SH-SY5Y (cell line): ENCODE results near the gene ATP2B2.

Source experiments
- GATA2 ChIP-seq: IDR thresholded peaks from 2 replicates; pipeline ENCODE4 v1.6.1; 2011; ENCODE audit warnings: mild to moderate bottlenecking, low read depth, low read length
- GATA3 ChIP-seq: IDR thresholded peaks from 2 replicates; pipeline ENCODE4 v1.6.1; 2011; ENCODE audit warnings: low read depth, mild to moderate bottlenecking, low read length, moderate library complexity

DNA sequence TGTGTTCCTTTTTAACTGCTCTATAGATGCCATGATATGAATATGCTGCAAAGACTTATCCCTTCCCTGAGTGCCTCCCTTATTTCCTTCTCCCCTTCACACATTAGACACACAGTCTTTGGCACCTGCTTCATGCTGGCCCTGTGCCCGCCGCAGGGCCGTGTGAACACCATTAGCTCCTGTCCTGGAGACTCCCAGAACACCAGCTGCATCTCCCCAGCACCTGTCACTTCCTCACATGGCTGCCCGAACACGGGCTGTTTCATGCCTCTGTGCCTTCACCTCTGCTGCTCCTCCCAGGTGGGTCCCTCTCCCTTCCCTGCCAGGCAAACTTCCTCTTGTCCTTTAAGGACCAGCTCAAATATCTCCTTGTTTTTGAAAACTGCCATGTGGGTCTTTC lies 144.0 kb downstream of the ATP2B2 start:
- TF ChIP-seq GATA3, result no peak
- TF ChIP-seq GATA2, result no peak
